Stomach smooth muscle (tissue), 2 donors: ENCODE data around the gene CSHL1.
"Not testable (repeated sequence)": the region's sequence is repeated elsewhere in the genome, so short reads cannot be mapped to it uniquely, and the experiment has no call there.

ENCODE experiments used
- H3K27ac ChIP-seq: one replicate; pipeline ENCODE4 v1.7.0; 2013; ENCODE audit warnings: mild to moderate bottlenecking, low read length, inconsistent platforms
- H3K27me3 ChIP-seq, 2 donors: one replicate each; pipeline ENCODE4 v1.7.0; 2013; ENCODE audit warnings: low read length in 2 of 2; ENCODE audit not compliant: insufficient read depth in 2 of 2, control insufficient read depth in 1 of 2
- H3K36me3 ChIP-seq, 2 donors: one replicate each; pipeline ENCODE4 v1.7.0; 2013; ENCODE audit warnings: low read length in 2 of 2; ENCODE audit not compliant: control insufficient read depth in 2 of 2, insufficient read depth in 2 of 2
- H3K4me1 ChIP-seq: one replicate; pipeline ENCODE4 v1.7.0; 2013; ENCODE audit warnings: low read length; ENCODE audit not compliant: control insufficient read depth, insufficient read depth
- H3K4me3 ChIP-seq, 2 donors: one replicate each; pipeline ENCODE4 v1.7.0; 2013; ENCODE audit warnings: low read length in 2 of 2
- H3K9ac ChIP-seq, 2 donors: one replicate each; pipeline ENCODE4 v1.7.0; 2013; ENCODE audit warnings: low read length in 2 of 2, mild to moderate bottlenecking in 1 of 2
- H3K9me3 ChIP-seq, 2 donors: one replicate each; pipeline ENCODE4 v1.7.0; 2013; ENCODE audit warnings: low read length in 2 of 2; ENCODE audit not compliant: control insufficient read depth in 2 of 2
- donor health status: healthy.
- donor health status: Pancreatic carcinoma.

Gene CSHL1

DNA sequence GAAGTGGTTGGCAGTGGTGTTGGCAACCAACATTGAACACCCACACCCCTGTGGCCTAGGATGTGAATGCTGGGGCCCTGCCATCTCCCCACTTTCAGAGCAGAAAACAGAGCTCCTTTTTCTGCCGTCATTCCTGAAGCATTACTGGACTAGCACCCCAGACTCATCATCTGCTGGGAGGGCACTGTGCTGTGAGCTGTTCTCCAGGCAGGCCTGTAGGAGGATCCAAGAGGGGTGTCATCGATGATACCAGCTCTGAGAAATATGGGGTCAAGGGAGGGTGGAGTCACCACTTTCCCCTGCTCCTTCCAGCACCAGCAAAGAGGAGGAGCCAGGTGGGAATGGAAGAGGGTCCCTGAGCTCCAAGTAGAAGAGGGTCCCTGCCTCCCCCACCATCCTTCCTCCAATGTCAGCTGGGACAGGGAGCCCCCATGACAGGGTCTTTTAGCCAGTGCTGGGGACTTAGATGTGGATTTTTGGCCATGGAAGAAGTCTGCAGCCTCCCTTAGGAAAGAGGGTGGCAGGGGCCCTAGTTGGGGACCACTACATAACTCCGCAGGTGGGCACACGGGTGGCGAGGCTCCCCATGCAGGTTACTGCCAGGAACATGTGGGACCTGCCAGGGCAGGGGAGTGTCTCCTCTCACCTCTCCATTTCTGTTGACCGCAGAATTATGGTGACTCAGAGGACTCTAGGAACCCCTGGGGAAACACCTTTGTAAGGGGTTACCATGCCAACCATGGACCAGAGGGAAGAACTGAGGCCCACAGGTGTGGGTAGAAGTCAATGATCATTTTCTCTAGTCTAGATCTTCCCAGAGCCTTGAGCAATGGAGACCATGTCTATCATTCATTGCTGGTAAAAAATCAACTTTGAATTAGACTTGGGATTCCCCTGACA, 11.9 kb downstream of the CSHL1 start:
- H3K9ac ChIP-seq, H3K27ac ChIP-seq, H3K4me3 ChIP-seq, H3K9me3 ChIP-seq, H3K4me1 ChIP-seq, H3K36me3 ChIP-seq, H3K27me3 ChIP-seq: not testable (repeated sequence)

DNA sequence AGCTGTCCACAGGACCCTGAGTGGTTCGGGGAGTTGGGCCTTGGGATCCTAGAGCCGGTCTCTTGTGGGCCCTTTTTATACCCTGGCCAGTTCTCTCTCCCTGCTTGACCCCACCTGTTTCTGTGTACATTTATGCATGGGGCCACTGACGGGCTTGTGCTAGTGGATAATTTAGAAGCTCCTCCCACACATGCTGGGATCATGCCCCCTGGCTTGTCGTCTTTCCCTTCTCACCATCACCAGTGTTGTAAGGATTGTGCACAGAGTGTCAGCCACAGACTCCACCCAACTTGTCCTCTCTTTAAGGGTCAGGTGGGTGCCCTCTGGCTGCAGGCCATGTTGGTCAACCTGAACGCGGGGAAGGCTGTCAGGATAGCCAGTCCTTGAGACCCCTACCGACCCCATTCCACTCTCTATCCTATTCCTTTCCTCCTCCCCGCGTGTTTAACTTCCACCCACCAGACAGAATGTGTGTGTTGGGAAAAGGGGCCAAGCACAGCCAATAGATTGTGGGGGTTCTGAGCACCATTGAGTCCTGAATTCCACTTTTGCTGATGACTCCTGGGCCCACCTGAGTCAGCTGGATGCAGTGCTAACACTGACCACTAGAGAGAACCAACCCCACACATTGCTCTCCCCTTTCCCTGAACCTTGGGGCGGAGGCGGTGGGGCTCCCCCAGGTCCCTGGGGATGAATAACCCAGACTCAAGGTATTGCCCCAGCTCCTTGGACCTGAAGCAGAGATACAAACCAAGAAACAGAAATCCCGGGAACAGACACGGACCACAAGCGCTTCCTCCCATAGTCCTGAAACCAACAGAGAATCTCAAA, 14.3 kb downstream of the CSHL1 start, which contains the start of gene CSH1:
CSH1 (minus strand) TSS at position 51 of the 831 bp plus-strand sequence. CDS start 63 bp downstream, outside the sequence.
- H3K9me3 ChIP-seq, H3K4me3 ChIP-seq, H3K36me3 ChIP-seq, H3K27me3 ChIP-seq, H3K9ac ChIP-seq, H3K4me1 ChIP-seq, H3K27ac ChIP-seq: not testable (repeated sequence)

DNA sequence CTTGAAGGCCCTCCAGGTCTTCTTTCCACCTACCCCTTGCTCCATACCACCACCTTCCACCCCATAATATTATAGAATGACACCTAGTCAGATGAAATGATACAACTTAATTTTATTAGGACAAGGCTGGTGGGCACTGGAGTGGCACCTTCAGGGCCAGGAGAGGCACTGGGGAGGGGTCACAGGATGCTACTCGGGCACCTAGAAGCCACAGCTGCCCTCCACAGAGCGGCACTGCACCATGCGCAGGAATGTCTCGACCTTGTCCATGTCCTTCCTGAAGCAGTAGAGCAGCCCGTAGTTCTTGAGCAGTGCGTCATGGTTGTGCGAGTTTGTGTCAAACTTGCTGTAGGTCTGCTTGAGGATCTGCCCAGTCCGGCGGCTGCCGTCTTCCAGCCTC, 16.2 kb downstream of the CSHL1 start:
- H3K9ac ChIP-seq, H3K27ac ChIP-seq, H3K4me1 ChIP-seq, H3K27me3 ChIP-seq, H3K36me3 ChIP-seq, H3K4me3 ChIP-seq, H3K9me3 ChIP-seq: not testable (repeated sequence)

DNA sequence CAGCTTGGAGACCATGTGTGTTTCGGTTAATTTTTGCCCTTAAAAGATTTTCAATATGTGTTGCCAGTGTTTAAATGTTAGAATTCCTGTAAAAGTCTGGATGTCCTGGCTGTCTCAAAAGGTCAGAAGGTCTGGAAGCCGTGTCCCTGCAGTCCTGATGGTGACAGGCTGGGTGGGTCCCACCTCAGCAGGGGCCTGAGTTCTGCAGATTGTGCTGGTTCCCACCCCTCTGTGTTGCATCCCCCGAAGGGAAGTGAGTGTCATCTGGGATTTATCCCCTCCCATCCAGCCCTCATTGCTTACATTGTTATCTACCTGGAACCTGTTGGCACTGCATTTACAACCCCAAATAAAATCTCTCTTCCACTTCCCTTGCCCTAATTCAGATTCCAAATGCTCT, 17.0 kb downstream of the CSHL1 start:
- not testable (repeated sequence) for H3K27ac ChIP-seq, H3K36me3 ChIP-seq, H3K4me1 ChIP-seq, H3K27me3 ChIP-seq, H3K9ac ChIP-seq, H3K4me3 ChIP-seq, H3K9me3 ChIP-seq

DNA sequence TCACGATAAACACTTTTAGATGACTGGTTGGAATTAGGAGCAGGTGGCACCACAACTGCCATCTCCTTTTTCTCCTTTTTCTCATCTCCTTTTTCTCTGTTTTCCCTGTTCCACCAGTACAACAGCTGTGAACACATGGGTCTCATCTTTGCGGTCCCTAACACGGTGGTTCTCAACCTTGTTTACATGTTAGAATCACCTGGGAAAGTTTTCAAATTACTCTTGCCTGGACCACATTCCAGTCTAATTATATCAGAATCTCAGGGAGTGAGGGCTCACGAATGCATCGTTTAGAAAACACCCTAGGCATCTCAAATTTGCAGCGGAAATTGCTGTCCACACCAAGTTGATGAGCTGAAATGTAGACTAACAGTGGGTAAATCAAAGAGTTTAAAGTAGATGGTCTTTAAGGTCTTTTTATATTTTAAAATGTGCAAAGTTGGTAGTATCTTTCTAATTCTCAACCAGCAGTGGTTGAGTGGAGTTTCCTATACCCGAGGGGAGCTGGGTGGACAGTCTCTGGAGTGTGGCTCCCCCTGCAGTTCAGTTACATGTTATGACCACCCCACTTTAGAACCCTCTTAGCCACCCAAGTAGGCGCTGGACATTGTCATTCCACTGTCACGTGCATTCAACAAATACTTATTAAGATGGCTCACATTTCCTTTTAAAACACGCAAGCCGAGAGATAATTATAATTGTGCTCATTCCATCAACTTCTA, 18.6 kb downstream of the CSHL1 start:
- H3K36me3 ChIP-seq, H3K4me1 ChIP-seq, H3K9me3 ChIP-seq, H3K4me3 ChIP-seq, H3K9ac ChIP-seq, H3K27ac ChIP-seq, H3K27me3 ChIP-seq: not testable (repeated sequence)

DNA sequence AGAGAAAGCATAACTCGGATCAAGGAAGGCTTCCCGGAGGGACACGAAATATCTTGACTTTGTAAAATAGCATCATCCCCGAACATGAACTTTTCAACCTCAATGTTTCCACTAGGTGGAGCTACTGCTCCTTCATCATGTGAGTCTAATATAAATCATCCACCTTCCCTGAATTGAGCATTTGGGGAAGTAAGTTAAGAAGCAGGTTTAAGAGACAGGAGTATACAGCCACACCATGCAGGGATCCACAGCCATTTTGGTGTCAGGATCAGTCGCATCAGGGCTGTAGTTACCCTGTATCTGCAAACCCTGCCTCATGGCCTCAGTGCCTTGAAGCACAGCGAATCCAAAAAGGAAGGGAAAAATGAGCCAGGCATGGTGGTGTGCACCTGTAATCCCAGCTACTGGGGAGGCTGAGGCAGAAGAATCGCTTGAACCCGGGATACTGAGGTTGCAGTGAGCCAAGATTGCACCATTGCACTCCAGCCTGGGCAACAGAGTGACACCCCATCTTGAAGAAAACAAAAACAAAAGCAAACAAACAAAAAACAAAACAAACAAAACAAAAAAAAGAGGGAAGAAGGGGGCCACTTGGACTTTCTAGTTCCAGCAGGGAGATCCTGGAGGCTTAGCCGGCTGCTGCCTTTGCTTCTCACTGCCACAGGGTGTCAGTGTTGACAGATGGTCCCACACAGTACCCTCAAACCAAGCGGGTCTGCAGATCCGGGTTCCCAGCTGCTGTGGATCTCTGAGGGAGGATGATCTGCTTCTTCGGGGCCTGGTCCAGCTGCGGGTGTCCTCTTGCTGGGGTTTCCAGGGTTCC, 21.8 kb downstream of the CSHL1 start:
- not testable (repeated sequence) for H3K27me3 ChIP-seq, H3K27ac ChIP-seq, H3K4me3 ChIP-seq, H3K9ac ChIP-seq, H3K36me3 ChIP-seq, H3K4me1 ChIP-seq, H3K9me3 ChIP-seq

DNA sequence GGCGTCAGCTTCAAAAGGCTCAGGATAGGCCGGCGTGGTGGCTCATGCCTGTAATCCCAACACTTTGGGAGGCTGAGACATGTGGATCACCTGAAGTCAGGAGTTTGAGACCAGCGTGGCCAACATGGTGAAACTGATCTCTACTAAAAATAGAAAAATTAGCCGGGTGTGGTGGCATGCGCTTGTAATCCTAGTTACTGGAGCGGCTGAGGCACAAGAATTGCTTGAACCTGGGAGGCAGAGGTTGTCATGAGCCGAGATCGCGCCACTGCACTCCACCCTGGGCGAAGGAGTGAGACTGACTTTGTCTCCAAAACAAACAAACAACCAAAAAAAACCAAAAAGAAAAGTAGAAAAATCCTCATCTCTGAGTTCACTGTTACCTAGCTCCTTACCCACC, 25.9 kb downstream of the CSHL1 start:
- not testable (repeated sequence) for H3K27me3 ChIP-seq, H3K9ac ChIP-seq, H3K27ac ChIP-seq, H3K9me3 ChIP-seq, H3K36me3 ChIP-seq, H3K4me3 ChIP-seq, H3K4me1 ChIP-seq

DNA sequence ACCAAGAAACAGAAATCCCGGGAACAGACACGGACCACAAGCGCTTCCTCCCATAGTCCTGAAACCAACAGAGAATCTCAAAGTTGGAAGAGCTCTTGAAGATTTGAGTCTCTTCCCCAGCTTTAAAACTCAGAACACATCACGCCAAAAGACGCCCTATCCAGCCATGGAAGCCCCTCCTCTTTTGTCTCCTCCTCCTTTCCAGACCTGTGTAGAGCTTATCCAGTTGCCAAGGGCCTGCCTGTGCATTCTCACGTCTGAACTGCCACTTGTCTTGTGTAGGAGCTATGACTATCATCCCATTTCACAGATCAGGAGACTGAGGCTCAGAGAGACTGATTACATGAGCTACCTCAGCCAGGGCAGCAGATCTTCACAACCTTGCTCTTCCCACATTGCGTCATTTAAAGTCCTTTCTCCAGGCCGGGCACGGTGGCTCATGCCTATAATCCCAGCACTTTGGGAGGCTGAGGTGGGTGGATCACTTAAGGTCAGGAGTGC, 28.4 kb downstream of the CSHL1 start:
- not testable (repeated sequence) for H3K27me3 ChIP-seq, H3K4me1 ChIP-seq, H3K36me3 ChIP-seq, H3K4me3 ChIP-seq, H3K9me3 ChIP-seq, H3K9ac ChIP-seq, H3K27ac ChIP-seq

DNA sequence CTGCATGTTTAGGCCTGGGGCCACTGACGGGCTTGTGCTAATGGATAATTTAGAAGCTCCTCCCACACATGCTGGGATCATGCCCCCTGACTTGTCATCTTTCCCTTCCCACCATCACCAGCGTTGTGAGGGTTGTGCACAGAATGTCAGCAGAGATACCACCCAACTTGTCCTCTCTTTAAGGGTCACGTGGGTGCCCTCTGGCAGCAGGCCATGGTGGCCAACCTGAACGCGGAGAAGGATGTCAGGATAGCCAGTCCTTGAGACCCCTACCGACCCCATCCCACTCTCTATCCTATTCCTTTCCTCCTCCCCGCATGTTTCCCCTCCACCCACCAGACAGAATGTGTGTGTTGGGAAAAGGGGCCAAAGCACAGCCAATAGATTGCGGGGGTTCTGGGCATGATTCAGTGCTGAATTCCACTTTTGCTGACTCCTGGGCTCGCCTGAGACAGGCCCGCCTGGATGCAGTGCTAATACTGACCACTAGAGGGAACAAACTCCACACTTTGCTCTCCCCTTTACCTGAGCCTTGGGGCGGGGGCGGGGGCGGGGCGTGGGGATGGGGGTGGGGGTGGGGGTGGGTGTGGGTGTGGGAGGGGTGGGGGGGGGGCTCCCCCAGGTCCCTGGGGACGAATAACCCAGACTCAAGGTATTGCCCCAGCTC, 29.0 kb downstream of the CSHL1 start, which contains the start of gene GH2:
GH2 (minus strand) TSS at position 10 of the 667 bp plus-strand sequence. CDS start 143 bp downstream, outside the sequence.
- Histone ChIP-seq H3K27me3 (no peaks in the 10 kb centered on the region), H3K36me3 (no peaks in the 10 kb centered on the region), H3K9me3 (no peaks in the 10 kb centered on the region), H3K27ac (no peak within 1 kb of the TSS), H3K4me3 (no peak within 1 kb of the TSS), H3K9ac (no peak within 1 kb of the TSS), H3K4me1 (no peaks in the 10 kb centered on the region)
